GM19023 (cell line): ENCODE data around the gene SEC31A.

Experiments used
- ATAC-seq: cut with Tn5 transposase; IDR thresholded peaks from one replicate; pipeline ENCODE4 v1.9.1; 2021; ENCODE audit warnings: mild to moderate bottlenecking, moderate library complexity; ENCODE audit not compliant: unreplicated experiment

Gene SEC31A

GRCh38 chr4:82776925-82777542 is 113.9 kb downstream of the SEC31A start:
- ATAC-seq = no peak

DNA sequence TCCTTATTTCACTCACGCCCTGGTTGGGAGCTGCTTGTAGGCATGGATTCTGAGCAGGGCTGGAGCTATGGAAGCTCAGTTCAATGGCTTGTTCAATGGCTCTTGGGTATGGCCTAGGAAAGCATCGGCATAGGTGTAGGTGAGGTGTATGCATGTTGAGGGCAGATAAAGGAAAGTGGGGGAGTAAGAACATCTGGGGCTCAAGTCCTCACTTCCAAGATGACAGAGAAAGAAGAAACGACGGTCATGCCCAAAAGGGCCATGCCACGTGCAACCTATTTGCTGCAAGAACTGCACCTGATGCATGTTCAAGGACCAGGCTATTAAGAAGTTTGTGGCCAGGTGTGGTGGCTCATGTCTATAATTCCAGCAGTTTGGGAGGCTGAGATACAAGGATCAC is 115.7 kb downstream of the SEC31A start:
- ATAC-seq = no peak

GRCh38 chr4:82774711-82775171 is 116.2 kb downstream of the SEC31A start:
- ATAC-seq = no peak

GRCh38 chr4:82773057-82773456 is 117.9 kb downstream of the SEC31A start:
- no peak for ATAC-seq

GRCh38 chr4:82770607-82771006 is 120.3 kb downstream of the SEC31A start:
- ATAC-seq = no peak
